ENCODE measurements around the gene TCL1A. TPM values are rescaled to one million over a fixed set of nuclear protein-coding genes. Genes with fewer than 3 reads are reported as not detected.

Gene TCL1A
- total and polyA plus RNA-seq, 4 donors, result 0.14 to 17.2 (median 0.68) TPM

DNA sequence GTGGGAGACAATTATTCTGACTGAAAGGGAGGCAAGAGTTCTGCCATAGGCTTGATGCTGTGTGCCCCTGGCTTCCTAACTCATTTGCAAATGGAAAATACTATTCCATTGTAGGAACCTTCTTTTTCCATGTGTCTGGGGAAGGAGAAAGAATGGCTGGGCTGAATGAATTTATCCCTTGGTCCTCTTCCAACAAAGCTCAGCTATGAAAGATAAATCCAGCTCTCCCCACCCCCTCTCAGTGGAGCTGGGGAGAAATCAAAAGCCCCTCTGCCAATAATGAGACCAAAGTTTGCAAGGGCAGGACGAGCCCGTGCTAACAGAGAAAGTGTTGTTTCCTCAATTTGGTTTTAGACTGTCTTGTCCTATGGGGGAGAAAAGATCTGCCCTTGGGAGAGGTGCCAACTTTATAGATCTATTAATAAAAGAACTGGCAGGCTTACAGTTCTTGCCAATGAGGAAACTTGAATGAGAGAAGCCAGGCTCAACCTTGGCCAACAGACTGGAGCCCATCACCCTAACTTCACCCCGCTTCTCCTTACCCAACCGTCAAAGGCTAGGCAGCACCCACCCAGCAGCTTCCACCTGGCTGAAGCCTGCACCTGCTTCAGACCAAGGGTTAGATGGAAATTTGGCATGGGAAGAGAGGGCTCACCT, 36.6 kb downstream of the TCL1A start:
- WGBS, result 90% methylated on average over 4 of the region's 4 CpGs
- Histone ChIP-seq H3K4me3 (ENCODE audit: low read depth in 1 of 3, low read length in 3 of 3) (no peak overlapping the region), H3K27me3 (ENCODE audit: control insufficient read depth in 4 of 4, insufficient read depth in 4 of 4, low read length in 3 of 4) (no peaks in the 10 kb centered on the region), H3K27ac (ENCODE audit: low read depth in 1 of 2, low read length in 2 of 2) (no peak overlapping the region), H3K9ac (ENCODE audit: low read depth in 1 of 2, low read length in 2 of 2) (no peak overlapping the region), H3K9me3 (ENCODE audit: control insufficient read depth in 4 of 4, low read length in 3 of 4) (peaks cover 0 to 4% (median 0%) of the 10 kb centered on the region in 4 donors), H3K4me1 (ENCODE audit: control insufficient read depth in 4 of 4, insufficient read depth in 4 of 4, low read length in 3 of 4) (peaks cover 0 to 5% (median 0%) of the 10 kb centered on the region in 4 donors), H3K36me3 (ENCODE audit: control insufficient read depth in 4 of 4, insufficient read depth in 3 of 4, low read depth in 1 of 4, low read length in 3 of 4) (no peaks in the 10 kb centered on the region)
- no peak for TF ChIP-seq GABPA (IDR thresholded peaks at IDR 0.05 in 1 of 2, conservative IDR thresholded peaks at IDR 0.05 in 1 of 2)
- TF ChIP-seq EGR1 (IDR thresholded peaks at IDR 0.05; ENCODE audit: low read depth in 2 of 2), result no peak
- no peak for TF ChIP-seq SP1 (IDR thresholded peaks at IDR 0.05)
- TF ChIP-seq NR2F2 (IDR thresholded peaks at IDR 0.05), result no peak
- TF ChIP-seq, protein P1, sequence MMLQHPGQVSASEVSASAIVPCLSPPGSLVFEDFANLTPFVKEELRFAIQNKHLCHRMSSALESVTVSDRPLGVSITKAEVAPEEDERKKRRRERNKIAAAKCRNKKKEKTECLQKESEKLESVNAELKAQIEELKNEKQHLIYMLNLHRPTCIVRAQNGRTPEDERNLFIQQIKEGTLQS (IDR thresholded peaks at IDR 0.05), result no peak
- TF ChIP-seq, protein P2, sequence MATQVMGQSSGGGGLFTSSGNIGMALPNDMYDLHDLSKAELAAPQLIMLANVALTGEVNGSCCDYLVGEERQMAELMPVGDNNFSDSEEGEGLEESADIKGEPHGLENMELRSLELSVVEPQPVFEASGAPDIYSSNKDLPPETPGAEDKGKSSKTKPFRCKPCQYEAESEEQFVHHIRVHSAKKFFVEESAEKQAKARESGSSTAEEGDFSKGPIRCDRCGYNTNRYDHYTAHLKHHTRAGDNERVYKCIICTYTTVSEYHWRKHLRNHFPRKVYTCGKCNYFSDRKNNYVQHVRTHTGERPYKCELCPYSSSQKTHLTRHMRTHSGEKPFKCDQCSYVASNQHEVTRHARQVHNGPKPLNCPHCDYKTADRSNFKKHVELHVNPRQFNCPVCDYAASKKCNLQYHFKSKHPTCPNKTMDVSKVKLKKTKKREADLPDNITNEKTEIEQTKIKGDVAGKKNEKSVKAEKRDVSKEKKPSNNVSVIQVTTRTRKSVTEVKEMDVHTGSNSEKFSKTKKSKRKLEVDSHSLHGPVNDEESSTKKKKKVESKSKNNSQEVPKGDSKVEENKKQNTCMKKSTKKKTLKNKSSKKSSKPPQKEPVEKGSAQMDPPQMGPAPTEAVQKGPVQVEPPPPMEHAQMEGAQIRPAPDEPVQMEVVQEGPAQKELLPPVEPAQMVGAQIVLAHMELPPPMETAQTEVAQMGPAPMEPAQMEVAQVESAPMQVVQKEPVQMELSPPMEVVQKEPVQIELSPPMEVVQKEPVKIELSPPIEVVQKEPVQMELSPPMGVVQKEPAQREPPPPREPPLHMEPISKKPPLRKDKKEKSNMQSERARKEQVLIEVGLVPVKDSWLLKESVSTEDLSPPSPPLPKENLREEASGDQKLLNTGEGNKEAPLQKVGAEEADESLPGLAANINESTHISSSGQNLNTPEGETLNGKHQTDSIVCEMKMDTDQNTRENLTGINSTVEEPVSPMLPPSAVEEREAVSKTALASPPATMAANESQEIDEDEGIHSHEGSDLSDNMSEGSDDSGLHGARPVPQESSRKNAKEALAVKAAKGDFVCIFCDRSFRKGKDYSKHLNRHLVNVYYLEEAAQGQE (IDR thresholded peaks at IDR 0.05), result no peak
- TF ChIP-seq YY1 (IDR thresholded peaks at IDR 0.05), result no peak
- TF ChIP-seq TAF1 (conservative IDR thresholded peaks at IDR 0.05), result no peak
- TF ChIP-seq HNF4A (conservative IDR thresholded peaks at IDR 0.05), result no peak
- no peak for TF ChIP-seq FOXA2 (IDR thresholded peaks at IDR 0.05)
- TF ChIP-seq, protein P3, sequence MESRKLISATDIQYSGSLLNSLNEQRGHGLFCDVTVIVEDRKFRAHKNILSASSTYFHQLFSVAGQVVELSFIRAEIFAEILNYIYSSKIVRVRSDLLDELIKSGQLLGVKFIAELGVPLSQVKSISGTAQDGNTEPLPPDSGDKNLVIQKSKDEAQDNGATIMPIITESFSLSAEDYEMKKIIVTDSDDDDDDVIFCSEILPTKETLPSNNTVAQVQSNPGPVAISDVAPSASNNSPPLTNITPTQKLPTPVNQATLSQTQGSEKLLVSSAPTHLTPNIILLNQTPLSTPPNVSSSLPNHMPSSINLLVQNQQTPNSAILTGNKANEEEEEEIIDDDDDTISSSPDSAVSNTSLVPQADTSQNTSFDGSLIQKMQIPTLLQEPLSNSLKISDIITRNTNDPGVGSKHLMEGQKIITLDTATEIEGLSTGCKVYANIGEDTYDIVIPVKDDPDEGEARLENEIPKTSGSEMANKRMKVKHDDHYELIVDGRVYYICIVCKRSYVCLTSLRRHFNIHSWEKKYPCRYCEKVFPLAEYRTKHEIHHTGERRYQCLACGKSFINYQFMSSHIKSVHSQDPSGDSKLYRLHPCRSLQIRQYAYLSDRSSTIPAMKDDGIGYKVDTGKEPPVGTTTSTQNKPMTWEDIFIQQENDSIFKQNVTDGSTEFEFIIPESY (IDR thresholded peaks at IDR 0.05), result no peak
- no peak for TF ChIP-seq RAD21 (IDR thresholded peaks at IDR 0.05)
- no peak for TF ChIP-seq RXRA (IDR thresholded peaks at IDR 0.05)
- TF ChIP-seq, protein P4, sequence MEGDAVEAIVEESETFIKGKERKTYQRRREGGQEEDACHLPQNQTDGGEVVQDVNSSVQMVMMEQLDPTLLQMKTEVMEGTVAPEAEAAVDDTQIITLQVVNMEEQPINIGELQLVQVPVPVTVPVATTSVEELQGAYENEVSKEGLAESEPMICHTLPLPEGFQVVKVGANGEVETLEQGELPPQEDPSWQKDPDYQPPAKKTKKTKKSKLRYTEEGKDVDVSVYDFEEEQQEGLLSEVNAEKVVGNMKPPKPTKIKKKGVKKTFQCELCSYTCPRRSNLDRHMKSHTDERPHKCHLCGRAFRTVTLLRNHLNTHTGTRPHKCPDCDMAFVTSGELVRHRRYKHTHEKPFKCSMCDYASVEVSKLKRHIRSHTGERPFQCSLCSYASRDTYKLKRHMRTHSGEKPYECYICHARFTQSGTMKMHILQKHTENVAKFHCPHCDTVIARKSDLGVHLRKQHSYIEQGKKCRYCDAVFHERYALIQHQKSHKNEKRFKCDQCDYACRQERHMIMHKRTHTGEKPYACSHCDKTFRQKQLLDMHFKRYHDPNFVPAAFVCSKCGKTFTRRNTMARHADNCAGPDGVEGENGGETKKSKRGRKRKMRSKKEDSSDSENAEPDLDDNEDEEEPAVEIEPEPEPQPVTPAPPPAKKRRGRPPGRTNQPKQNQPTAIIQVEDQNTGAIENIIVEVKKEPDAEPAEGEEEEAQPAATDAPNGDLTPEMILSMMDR (IDR thresholded peaks at IDR 0.05; ENCODE audit: low read depth, low read length, missing input control), result no peak
- no peak for TF ChIP-seq HNF4G (IDR thresholded peaks at IDR 0.05)
- TF ChIP-seq, protein P5, sequence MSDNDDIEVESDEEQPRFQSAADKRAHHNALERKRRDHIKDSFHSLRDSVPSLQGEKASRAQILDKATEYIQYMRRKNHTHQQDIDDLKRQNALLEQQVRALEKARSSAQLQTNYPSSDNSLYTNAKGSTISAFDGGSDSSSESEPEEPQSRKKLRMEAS (IDR thresholded peaks at IDR 0.05), result no peak
- no peak for TF ChIP-seq FOXA1 (IDR thresholded peaks at IDR 0.05)
- no peak for TF ChIP-seq JUND (IDR thresholded peaks at IDR 0.05)
- no peak for DNase-seq (ENCODE audit: low spot score)

Data from liver (tissue), 9 donors.